Fibroblast of skin of right quadriceps (primary cell): Measurements from ENCODE around the gene KRTAP5-8.
"Not testable (repeated sequence)": the region's sequence is repeated elsewhere in the genome, so short reads cannot be mapped to it uniquely, and the experiment has no call there.

ENCODE experiments used
- DNase-seq: peaks from one replicate; pipeline ENCODE4 v3.0.0-alpha.2; 2013

KRTAP5-8 gene

DNA sequence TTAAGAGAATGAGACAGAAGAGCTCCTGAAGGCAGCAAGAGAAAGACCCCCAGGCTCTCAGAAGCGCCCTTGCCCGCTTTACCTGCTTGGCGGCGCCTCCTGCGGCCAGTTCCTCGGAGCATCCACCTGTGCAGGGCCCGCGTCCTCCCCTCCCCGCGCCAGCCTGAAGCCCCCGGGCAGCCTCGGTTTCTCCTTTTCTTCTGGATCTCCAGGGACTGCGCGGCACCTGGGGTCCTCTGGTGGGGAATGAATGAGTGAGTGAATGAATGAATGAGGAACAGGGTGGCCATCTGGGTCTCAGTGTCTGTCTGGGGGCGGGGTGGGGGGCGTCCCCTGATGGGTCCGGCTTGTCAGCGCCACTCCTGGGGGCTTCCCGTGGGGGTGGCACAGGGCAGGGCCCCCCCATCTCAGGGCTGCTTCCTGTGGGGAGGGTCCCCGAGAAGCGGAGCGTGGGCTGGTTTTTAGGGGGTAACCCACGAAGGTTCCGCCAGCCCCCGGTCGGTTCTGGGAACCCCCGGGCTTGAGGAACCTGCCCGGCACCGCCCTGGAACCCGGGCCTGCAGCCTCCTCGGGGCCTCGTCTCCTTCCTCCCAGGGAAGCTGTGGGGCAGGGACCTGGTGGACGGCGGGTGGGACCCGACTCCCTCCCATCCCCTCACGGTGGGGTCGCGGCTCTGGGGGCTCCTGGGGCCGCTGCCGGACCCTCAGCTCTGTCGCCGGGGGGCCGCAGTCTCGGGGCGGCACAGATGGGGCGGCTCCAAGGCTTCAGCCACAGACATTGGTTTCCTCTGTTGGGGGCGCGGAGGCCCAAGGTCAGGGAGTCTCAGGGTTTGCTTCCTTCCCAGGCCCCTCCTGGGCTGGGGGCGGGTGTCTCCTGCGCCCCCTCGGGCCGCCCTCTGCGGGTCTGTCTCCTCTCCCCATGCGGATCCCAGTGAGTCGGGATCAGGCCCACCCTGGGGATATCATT is 19.0 kb upstream of the KRTAP5-8 start:
- no peak for DNase-seq

DNA sequence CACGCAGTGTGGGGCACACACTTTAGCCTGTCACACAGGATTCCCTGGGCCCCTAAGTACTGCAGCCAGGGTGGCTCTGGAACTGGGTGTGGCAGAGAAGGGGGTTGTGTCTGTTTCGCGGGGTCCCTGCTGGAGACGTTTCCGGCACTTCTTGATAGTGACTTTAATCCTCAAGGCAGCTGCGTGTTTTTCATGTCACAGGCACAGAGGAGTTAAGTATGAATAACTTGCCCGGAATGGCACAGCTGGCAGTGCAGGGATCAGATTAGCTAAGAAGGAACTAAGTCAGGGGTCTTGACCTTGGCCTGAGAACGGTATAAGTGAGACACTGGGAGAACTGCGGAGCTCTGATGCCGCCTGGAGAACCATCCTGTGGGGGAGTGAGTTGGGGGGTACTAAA is 18.3 kb upstream of the KRTAP5-8 start:
- no peak for DNase-seq

DNA sequence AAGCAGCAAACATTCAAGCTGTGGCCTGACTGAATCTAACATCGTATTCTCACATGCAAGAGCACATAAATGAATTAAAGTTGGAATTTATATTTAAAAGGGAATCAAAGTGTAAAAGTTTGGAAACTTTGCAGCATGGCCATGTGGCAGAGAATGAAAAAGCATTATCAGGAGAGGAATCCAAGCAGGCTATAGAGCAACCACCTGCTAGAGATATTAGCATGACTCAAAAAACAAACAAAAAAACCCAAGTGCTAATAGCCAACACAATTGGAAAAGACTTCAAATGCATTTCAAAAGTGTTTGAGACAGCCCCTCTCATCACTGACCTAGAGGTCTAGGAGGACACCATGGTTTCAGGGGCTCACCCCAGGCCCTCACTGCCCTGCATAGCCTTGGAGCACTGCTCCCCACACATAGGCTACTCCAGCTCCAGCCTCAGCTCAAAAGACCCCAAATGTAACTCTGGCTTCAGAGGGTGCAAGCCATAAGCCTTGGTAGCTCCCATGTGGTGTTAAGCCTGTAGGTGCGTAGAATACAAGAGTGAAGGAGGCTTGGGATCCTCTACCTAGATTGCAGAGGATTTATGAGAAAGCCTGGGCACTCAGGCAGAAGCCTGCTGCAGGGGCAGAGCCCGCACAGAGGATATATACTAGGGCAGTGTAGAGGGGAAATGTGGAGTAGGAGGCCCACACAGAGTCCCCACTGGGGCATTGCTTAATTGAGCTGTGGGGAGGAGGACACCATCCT is 12.5 kb upstream of the KRTAP5-8 start:
- no peak for DNase-seq

DNA sequence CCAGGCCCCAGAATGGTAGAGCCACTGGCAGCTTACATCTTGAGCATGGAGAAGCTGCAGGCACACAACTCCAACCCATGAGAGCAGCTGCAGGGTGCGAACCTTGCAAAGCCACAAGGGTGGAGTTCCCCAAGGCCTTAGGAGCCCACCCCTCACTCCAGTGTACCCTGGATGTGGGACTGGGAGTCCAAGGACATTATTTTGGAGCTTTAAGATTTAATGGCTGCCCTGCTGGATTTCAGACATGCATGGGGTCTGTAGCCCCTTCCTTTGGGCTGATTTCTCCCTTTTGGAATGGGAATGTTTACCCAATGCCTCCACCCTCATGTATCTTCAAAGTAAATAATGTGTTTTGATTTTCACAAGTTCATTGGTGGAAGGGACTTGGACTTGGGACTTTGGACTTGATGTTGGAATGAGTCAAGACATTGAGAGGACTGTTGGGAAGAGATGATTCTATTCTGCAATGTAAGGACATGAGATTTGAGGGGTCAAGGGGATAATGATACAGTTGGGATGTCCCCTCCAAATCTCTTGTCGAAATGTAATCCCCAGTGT is 11.8 kb upstream of the KRTAP5-8 start:
- no peak for DNase-seq

DNA sequence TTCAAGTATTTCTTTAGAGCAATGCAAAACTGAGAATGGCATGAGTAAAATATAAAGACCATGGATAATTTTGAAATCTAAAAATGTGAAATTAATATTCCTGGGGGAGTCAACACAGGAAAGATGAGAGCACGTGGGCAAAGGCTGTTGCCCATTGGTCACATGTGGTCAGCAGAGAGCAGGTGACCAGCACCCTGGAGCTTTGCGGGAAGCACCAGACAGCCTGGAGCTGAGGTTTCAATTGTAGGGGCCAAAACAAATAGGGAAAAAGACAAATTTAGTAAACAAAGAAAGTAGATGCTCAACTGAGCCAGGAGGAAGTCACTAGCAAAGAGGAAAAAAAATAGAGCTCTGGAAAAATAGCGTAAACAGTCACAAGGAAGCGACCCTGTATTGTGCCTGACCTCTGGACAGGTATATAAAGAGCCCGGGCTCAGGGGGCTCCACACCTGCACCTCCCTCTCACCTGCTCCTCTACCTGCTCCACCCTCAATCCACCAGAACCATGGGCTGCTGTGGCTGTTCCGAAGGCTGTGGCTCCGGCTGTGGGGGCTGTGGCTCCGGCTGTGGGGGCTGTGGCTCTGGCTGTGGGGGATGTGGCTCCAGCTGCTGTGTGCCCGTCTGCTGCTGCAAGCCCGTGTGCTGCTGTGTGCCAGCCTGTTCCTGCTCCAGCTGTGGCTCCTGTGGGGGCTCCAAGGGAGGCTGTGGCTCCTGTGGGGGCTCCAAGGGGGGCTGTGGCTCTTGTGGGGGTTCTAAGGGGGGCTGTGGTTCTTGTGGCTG is 10.8 kb upstream of the KRTAP5-8 start, which contains the start of gene KRTAP5-7:
Gene KRTAP5-7, plus strand, starts transcription at position 472 of the 780 bp plus-strand sequence. Its CDS starts 34 bp downstream, at position 506.
- DNase-seq, result not testable (repeated sequence)

DNA sequence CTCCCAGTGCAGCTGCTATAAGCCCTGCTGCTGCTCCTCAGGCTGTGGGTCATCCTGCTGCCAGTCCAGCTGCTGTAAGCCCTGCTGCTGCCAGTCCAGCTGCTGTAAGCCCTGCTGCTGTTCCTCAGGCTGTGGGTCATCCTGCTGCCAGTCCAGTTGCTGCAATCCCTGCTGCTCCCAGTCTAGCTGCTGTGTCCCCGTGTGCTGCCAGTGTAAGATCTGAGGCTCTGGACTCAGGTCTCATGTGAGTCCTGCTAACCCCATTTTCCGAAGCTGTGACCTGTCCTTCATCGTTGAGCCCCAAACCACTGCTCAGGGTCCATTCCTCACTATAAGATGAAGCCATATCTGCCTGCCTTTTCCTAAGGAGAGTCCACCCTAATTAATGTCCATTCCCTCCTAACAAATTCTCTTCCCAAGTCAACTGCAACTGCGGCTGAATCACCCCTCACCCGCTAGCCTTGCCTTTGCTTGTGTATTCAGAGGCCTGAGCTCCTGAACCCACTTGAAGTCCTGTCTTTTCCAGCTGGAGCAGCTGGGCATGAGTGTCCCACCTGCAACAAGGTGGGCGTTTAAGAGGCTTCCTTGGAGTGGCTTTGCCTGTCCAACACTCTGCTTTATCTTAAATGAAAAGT is 10.1 kb upstream of the KRTAP5-8 start:
- no peak for DNase-seq

DNA sequence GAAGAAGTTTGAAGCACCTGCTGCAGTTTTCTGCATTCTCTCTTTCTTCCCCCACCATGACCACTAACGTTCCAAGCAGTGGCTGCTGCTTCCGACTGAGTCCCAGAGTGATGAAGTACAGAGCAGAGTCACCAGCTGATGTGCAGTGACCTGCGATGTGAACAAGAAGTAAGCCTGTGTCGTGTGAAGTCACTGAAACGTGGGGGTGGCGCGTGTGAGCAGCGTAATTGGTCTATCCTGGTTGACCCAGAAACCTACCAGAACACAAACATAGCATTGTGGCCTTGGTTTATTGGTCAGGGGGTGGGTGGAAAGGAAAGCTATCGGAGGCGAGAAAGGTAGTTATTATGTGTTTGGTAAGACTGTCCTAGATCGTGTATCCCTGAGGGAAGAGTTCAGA is 7.2 kb upstream of the KRTAP5-8 start:
- no peak for DNase-seq

DNA sequence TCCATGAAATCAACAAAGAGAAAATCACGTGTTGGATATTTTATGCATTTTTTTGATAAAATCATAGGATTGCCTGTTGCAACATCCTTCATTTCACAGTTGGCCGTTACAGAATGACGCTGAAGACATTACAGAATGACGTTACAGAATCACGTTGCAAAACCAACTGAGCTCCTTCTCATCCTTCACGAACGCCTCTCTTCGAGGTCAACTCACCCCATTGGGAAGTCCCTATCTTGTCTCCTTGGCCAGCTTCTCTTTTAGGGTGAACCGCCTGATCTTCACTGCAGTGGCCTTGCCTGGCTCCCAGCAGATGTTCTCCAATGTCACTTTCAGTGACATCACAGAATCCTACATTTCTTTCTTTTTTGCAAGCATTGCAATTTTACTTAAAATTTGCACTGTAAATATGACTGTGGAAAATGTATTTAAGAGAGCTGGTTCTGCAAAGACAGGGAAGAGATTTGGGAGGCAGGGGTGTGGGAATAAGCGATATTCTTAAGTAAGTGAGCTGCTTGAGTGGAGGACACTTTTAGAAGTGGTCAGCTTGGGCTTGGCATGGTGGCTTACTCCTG is 5.7 kb upstream of the KRTAP5-8 start:
- no peak for DNase-seq

DNA sequence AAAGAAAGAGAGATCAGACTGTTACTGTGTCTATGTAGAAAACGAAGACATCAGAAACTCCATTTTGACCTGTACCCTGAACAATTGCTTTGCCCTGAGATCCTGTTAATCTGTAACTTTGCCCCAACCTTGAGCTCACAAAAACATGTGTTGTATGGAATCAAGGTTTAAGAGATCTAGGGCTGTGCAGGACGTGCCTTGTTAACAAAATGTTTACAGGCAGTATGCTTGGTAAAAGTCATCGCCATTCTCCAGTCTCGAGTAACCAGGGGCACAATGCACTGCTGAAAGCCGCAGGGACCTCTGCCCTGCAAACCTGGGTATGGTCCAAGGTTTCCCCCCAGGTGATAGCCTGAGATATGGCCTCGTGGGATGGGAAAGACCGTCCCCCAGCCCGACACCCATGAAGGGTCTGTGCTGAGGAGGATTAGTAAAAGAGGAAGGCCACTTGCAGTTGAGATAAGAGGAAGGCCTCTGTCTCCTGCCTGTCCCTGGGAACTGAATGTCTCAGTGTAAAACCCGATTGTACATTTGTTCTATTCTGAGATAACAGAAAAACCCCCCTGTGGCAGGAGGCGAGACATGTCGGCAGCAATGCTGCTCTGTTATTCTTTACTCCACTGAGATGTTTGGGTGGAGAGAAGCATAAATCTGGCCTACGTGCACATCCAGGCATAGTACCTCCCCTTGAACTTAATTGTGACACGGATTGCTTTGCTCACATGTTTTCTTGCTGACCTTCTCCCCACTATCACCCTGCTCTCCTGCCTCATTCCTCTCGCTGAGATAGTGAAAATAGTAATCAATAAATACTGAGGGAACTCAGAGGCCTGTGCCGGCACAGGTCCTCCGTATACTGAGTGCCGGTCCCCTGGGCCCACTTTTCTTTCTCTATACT is 2.9 kb upstream of the KRTAP5-8 start:
- DNase-seq, result not testable (repeated sequence)

DNA sequence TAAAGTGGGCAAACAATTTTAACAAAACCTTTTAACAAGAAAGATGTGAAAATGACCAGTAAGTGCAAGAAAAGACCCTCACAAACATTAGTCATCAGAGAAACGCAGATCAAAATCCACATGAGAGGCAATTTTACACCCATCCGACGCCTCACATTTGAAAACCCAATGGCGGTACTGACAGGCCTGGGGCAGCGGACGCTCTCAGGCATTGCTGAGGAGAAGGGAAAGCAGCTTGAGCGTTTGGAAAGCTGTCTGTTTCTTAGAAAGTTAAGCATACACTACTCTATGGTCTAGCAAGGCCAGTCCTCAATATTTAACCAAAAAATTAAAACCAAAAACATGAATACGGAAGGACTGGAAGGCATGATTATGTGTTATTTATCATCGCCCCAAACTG is 2.0 kb upstream of the KRTAP5-8 start:
- DNase-seq, result no peak

DNA sequence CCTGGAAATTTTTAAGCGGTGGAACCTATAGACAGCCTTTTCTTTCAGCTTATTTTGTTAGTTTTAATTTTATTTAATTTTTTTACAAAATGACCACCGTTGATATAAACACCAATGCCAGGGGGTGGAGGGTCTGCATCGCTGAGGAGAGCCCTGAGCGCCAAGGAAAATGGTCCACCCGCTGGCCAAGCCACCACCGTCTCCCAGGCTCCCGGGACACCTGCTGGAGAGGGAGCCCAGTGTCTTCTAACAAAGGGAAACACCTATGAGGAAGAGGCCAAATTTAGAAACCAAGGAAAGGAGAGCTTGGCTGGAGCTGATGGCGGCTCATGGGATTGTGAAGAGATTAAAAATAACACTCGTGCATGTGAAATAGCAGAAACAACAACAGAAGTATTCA is 288 bp upstream of the KRTAP5-8 start:
- DNase-seq, result no peak

DNA sequence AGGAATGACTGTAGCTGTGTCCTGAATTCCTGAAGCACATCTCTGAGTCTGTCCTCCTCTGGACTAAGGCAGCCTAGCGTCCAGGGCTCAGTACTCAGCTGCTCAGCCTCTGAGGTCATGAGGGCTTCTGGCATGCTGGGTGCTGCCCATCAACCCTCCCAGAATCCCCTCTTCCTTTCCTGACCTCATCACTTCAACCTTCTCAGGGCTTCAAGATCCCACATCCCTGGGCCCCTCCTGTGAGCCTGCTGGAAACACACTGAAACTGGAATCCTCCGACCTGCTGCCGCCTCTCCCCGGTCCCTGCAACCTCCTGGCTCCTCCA is 803 bp downstream of the KRTAP5-8 start:
- no peak for DNase-seq

DNA sequence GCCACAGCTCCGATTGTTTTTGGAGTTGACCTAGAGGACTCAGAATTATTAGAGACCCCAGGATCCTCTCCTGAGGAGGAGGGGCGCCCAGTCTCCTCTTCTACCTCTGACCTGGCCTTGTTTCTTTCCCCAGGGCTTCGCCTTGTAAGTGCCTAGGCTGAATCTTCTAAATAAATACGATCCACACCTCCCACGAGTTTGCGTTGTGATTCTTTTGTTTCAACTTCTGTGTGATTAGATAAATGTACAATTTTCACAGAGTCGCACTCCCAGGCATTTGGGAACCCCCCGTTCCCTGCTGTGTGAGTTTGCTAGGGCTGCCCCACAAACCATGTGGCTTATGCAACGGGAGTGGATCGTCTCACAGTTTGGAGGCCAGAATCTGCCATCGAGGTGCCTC is 1.2 kb downstream of the KRTAP5-8 start:
- no peak for DNase-seq

DNA sequence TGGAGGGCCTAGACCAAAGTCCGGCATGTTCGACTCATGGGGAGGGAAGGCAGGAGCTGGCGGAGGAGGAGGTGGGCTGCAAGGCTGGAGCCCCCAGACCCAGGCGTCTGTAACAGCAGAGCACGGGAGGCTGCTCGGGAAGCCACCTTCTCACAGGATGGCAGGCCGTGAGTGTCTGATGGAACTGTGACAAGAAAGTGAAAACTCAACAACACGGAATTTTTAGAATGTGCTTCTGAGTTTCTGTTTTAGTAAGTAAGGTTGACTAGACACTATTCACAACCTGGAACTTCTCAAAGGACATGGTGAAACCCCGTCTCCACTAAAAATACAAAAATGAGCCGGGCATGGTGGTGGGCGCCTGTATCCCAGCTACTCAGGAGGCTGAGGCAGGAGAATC is 2.1 kb downstream of the KRTAP5-8 start:
- DNase-seq, result not testable (repeated sequence)

DNA sequence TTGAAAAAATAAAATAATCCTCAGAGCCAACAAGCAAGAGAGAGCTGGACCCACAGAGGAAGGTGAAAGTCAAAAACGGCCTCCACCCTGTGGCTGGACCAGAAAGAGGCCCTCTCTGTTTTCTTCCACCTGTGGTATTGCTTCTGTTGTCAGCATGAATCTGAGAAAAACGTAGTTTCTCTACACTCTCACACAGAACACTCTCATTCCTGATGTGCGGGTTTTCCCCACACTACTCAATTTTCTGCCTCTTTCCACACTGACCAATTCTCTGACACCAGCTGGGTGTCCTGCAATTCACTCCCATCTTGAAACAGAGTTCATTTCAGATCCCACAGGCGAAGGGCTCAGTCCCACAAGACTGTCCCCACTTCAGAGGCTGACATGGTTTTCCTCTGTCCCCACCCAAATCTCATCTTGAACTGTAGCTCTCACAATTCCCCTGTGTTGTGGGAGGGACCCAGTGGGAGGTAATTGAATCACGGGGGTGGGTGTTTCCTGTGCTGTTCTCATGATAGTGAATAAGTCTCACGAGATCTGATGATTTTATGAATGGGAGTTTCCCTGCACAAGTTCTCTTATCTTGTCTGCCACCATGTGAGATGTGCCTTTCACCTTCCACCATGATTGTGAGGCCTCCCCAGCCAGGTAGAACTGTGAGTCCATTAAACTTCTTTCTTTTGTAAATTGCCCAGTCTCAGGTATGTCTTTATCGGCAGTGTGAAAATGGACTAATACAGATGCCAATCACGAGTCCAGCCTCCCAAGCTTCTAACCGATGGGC is 2.9 kb downstream of the KRTAP5-8 start:
- DNase-seq, result not testable (repeated sequence)

DNA sequence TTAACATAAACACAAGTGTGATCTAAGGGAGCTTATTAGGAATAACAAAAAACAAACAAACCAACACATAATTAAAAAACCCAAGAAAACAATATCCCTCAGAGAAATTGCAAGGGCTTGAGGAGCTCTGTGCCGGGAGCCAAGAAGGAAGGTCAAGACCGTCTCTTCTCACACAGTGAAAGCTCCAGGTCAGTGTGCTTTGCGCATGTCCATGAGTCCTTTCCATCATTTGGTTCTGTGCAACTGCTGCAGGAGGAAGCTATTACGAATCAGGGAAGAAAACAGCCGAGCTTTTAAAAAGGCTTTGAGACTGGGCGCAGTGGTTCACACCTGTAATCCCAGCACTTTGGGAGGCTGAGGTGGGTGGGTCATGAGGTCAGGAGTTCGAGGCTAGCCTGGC is 4.6 kb downstream of the KRTAP5-8 start:
- no peak for DNase-seq

DNA sequence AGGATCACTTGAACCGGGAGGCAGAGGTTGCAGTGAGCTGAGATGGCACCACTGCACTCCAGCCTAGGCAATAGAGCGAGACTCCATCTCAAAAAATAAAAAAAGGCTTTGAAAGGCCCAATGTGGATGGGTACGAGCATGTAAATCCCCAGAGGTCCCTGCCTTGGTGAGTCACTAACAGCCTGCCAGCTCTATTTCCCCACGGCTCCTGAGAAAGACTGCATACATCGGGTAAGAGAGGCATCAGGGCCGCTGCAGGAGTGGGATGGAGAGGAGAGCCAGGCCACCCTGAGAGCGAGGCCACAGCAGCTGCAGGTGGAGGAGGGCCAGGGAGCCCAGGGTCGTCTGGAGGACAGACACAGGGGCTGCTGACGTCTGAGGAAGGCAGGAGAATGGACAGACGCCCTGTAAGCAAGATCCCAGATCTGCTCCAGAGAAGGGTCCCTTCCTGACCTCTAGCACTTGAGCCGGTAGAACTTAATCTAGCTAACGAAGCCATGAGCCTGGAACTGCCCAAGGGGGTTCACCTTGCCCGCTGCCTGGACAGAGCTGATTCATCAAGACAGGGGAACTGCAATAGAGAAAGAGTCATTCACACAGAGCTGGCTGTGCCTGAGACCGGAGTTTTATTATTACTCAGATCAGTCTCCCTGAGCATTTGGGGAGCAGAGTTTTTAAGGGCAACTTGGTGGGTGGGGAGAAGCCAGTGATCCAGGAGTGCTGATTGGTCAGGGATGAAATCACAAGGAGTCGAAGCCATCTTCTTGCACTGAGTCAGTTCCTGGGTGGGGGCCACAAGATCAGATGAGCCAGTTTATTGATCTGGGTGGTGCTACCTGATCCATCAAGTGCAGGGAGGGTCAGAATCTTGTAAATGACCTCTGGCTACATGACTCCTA is 5.3 kb downstream of the KRTAP5-8 start:
- DNase-seq, result no peak

DNA sequence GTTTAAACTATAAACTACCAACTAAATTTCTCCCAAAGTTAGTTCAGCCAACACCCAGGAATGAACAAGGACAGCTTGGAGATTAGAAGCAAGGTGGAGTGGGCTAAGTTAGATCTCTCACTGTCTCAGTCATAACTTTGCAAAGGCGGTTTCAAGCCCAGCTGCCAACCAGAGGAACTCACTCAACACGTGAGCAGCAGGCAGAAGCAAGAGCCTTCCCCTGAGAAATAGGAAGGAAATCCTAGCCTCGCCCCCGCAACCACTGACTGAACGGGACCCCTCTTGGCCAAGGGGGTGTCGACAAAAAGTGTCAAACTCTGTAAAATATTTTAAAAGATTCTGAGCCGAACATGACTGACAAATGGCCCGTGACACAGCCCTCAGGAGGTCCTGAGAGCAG is 6.0 kb downstream of the KRTAP5-8 start:
- DNase-seq, result no peak
